SJSA1 (cell line): ENCODE results near the gene SDK2. TPM values are rescaled to one million over a fixed set of nuclear protein-coding genes. Genes with fewer than 3 reads are reported as not detected.

ENCODE experiments used
- DNase-seq, 2 experiments: peaks; one replicate each; pipeline ENCODE4 v3.0.0-alpha.2; 2015 to 2020; ENCODE audit warnings: low spot score in 2 of 2, low read depth in 1 of 2
- H3K27ac ChIP-seq: fragments of 250-450 bp; sonication (Bioruptor Pico); 2 replicates; pipeline ENCODE4 v1.5.1; 2020; ENCODE audit warnings: mild to moderate bottlenecking, moderate library complexity
- H3K27me3 ChIP-seq: fragments of 250-450 bp; sonication (Bioruptor Pico); replicated peaks from 2 replicates; pipeline ENCODE4 v1.5.1; 2020; ENCODE audit warnings: mild to moderate bottlenecking, moderate library complexity
- H3K36me3 ChIP-seq: fragments of 250-450 bp; sonication (Bioruptor Pico); 2 replicates; pipeline ENCODE4 v1.5.1; 2020; ENCODE audit warnings: mild to moderate bottlenecking
- H3K4me1 ChIP-seq: fragments of 250-450 bp; sonication (Bioruptor Pico); replicated peaks from 2 replicates; pipeline ENCODE4 v1.6.1; 2021; ENCODE audit warnings: mild to moderate bottlenecking
- H3K4me3 ChIP-seq: fragments of 250-450 bp; sonication (Bioruptor Pico); 2 replicates; pipeline ENCODE4 v1.5.1; 2020; ENCODE audit warnings: mild to moderate bottlenecking
- H3K9me3 ChIP-seq: fragments of 250-450 bp; sonication (Bioruptor Pico); replicated peaks from 2 replicates; pipeline ENCODE4 v1.5.1; 2020; ENCODE audit warnings: mild to moderate bottlenecking
- total RNA-seq: library from RNA; depleted of rRNA; stranded (reverse); fragments of >200 nt; shearing (Covaris generic); gene quantifications from 2 replicates; pipeline ENCODE4 v1.2.3, GENCODE V29; 2014

The SDK2 gene
- total RNA-seq, 1 experiment from 2014 or later, result 0.05 TPM

DNA sequence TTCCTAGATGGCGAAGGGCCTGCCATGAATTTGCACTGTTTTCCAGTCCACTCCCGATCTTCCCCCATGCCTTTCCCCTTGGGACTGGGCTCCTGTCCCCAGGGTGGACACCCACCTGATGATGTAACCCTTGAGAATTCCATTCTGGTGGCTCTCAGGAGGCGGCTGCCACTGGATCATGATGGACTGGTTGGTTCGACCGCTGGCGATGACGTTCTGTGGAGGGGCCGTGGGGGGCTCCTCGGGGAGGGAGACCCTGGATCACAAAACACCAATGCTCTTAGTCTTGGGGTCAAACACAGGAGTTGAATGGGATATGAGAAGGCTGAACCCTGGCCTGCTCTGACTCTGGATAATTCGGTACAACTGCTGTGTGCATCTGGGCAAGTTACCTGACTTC, 225.2 kb downstream of the SDK2 start:
- Histone ChIP-seq H3K4me3 (no peak overlapping the region), H3K27ac (no peak overlapping the region), H3K36me3 (no peaks in the 10 kb centered on the region), H3K4me1 (peaks cover 3% of the 10 kb centered on the region; the same call in 1 of the 2 replicates), H3K9me3 (no peaks in the 10 kb centered on the region), H3K27me3 (no peaks in the 10 kb centered on the region; the same call in 1 of the 2 replicates)
- no peak for DNase-seq

- Histone ChIP-seq H3K4me3 (no peak overlapping the region), H3K27ac (no peak overlapping the region), H3K36me3 (no peaks in the 10 kb centered on the region), H3K27me3 (no peaks in the 10 kb centered on the region; the same call in 1 of the 2 replicates), H3K9me3 (no peaks in the 10 kb centered on the region), H3K4me1 (peaks cover 3% of the 10 kb centered on the region; the same call in 1 of the 2 replicates)
- DNase-seq, result no peak
Observed at GRCh38 chr17:73415782-73416181, 228.5 kb downstream of the SDK2 start.

- Histone ChIP-seq H3K27me3 (no peaks in the 10 kb centered on the region; the same call in none of the 2 replicates), H3K36me3 (no peaks in the 10 kb centered on the region), H3K27ac (no peak overlapping the region), H3K4me3 (no peak overlapping the region), H3K4me1 (no peaks in the 10 kb centered on the region), H3K9me3 (no peaks in the 10 kb centered on the region)
- DNase-seq, result no peak
Observed at GRCh38 chr17:73414171-73414955, 229.9 kb downstream of the SDK2 start.

- no peaks in the 10 kb centered on the region for H3K36me3 ChIP-seq
- no peaks in the 10 kb centered on the region for H3K9me3 ChIP-seq
- no peak overlapping the region for H3K27ac ChIP-seq
- no peak overlapping the region for H3K4me3 ChIP-seq
- DNase-seq, result no peak
- peaks cover 7% of the 10 kb centered on the region; the same call in 1 of the 2 replicates for H3K27me3 ChIP-seq
- no peaks in the 10 kb centered on the region for H3K4me1 ChIP-seq
Observed at GRCh38 chr17:73412914-73413313, 231.3 kb downstream of the SDK2 start.

DNA sequence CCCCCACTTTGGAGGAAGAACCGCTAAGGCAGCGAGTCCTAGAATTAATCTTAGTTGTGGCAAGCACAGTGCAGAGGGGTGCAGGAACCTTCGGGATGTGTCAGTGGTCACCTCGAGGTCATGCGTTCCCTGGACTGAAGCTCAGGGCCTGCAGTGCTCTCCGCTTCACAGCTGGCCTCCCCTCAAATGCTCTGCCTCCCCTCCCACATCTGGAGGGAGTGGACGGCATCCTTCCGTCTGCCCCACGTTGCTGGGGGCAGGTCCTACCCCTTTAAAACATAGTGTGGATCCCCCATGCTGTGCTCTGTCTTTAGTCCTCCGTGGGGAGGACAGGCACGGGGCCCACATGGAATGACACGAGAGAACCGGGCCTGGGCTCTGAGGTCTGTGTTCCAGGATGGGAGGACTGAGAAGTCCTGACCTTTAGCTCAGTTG, 232.9 kb downstream of the SDK2 start:
- DNase-seq, result no peak
- H3K27me3 ChIP-seq, result peaks cover 7% of the 10 kb centered on the region
- H3K9me3 ChIP-seq, result no peaks in the 10 kb centered on the region
- H3K27ac ChIP-seq, result no peak overlapping the region
- H3K4me3 ChIP-seq, result no peak overlapping the region
- no peaks in the 10 kb centered on the region for H3K36me3 ChIP-seq
- no peaks in the 10 kb centered on the region for H3K4me1 ChIP-seq

DNA sequence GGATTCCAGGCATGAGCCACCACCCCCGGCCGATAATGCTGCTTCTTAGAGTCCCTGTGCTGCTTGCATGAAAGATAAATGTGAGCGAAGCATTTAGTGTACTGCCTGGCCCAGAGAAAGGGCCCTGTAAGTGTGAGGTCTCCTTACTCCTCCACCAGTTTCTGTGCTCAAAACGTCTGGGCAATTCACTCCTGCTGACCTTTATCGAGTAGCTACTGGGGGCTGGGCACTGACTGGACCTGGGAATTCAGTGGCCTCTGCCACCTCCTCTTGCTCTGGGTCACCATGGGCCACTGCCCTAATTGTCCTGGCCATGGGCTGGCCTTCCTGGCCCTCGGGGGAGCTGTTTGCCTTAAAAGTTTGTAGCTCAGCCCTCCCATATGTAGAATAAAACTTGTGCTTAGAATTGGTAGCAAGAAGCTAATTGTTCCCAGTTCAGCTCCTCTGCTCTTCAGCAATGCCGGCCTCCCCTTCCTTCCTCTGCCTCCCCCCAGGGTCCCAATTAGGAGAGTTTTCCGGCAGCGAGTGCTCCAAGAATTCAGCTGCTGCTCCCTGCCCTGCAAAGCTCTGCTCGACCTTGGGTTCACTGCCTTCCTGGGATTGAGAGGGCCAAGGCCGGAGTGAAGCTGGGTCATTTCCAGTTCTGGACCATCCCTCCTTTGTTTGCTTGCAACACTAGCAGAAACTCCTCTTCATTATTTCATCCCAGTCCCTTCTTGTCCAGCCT, 233.5 kb downstream of the SDK2 start:
- H3K27ac ChIP-seq, result no peak overlapping the region
- no peak overlapping the region for H3K4me3 ChIP-seq
- H3K4me1 ChIP-seq, result no peaks in the 10 kb centered on the region
- no peak for DNase-seq
- H3K27me3 ChIP-seq, result peaks cover 7% of the 10 kb centered on the region
- no peaks in the 10 kb centered on the region for H3K9me3 ChIP-seq
- H3K36me3 ChIP-seq, result no peaks in the 10 kb centered on the region

GRCh38 chr17:73404246-73404645, 240.0 kb downstream of the SDK2 start:
- Histone ChIP-seq H3K36me3 (no peaks in the 10 kb centered on the region), H3K4me3 (no peak overlapping the region), H3K9me3 (no peaks in the 10 kb centered on the region), H3K27ac (no peak overlapping the region), H3K27me3 (peaks cover 7% of the 10 kb centered on the region), H3K4me1 (no peaks in the 10 kb centered on the region)
- DNase-seq, result no peak

GRCh38 chr17:73402466-73402865, 241.8 kb downstream of the SDK2 start:
- Histone ChIP-seq H3K27me3 (peaks cover 17% of the 10 kb centered on the region), H3K36me3 (no peaks in the 10 kb centered on the region), H3K4me3 (no peak overlapping the region), H3K4me1 (peaks cover under 1% of the 10 kb centered on the region), H3K9me3 (no peaks in the 10 kb centered on the region), H3K27ac (no peak overlapping the region)
- no peak for DNase-seq

DNA sequence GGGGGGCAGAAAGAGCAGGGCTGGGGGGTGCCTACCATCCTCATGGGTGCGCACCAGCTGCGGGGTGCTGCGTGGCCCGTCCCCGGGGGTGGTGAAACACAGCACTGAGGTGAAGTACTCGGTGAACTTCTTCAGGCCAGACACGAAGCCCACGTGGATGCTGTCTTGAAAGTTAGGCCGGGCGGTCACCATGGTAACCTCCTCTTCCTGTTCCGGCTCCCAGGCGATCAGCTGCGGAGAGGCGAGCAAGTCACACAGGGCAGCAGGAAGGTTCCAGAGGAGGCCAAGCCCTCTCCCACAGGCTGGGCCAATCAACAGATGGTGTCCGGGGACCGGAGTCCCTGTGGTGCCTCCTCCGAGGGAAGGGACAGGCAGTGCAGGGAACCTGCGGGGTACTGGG, 242.3 kb downstream of the SDK2 start:
- no peaks in the 10 kb centered on the region for H3K9me3 ChIP-seq
- no peaks in the 10 kb centered on the region for H3K36me3 ChIP-seq
- H3K4me3 ChIP-seq, result no peak overlapping the region
- peaks cover 6% of the 10 kb centered on the region for H3K4me1 ChIP-seq
- DNase-seq, result no peak
- peaks cover 21% of the 10 kb centered on the region for H3K27me3 ChIP-seq
- H3K27ac ChIP-seq, result no peak overlapping the region

DNA sequence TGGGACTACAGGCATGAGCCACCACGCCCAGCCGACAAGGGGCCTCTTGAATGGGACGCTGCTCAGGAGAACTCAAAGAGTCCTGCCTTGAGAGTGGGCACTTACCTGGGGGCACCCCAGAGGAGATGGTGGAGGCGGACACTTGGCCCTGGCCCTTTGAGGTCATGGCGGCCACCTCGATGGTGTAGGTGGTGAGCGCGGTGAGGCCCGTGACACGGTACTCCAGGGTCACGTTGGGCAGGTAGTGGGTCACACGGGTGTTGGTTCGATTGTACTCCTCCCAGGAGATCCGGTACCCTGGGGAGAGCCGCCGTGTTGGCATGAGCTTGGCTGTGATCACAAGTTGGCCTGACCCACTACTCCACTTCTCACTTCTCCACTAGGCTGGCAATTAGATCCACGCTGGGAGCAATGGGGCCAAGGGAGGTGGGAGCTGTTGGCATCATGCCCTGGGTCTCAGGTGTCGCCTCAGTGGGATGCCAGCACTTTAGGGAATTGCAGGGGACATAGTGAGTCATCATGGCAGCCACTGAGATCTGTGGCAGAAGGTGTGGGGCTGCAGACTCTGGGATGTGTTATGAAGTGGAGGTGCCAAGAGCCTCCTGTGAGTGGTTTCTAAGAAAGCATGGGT, 243.2 kb downstream of the SDK2 start:
- Histone ChIP-seq H3K27me3 (peaks cover 21% of the 10 kb centered on the region), H3K4me3 (no peak overlapping the region), H3K27ac (no peak overlapping the region), H3K36me3 (no peaks in the 10 kb centered on the region), H3K4me1 (peaks cover 12% of the 10 kb centered on the region), H3K9me3 (no peaks in the 10 kb centered on the region)
- DNase-seq, result no peak

- DNase-seq, result no peak
- Histone ChIP-seq H3K27me3 (peaks cover 21% of the 10 kb centered on the region), H3K9me3 (no peaks in the 10 kb centered on the region), H3K4me1 (peaks cover 12% of the 10 kb centered on the region), H3K27ac (no peak overlapping the region), H3K36me3 (no peaks in the 10 kb centered on the region), H3K4me3 (no peak overlapping the region)
Observed at GRCh38 chr17:73399056-73399455, 245.2 kb downstream of the SDK2 start.

GRCh38 chr17:73397856-73398540, 246.2 kb downstream of the SDK2 start:
- Histone ChIP-seq H3K27me3 (peaks cover 21% of the 10 kb centered on the region), H3K4me3 (no peak overlapping the region), H3K9me3 (no peaks in the 10 kb centered on the region), H3K4me1 (peaks cover 12% of the 10 kb centered on the region), H3K36me3 (no peaks in the 10 kb centered on the region), H3K27ac (no peak overlapping the region)
- no peak for DNase-seq

DNA sequence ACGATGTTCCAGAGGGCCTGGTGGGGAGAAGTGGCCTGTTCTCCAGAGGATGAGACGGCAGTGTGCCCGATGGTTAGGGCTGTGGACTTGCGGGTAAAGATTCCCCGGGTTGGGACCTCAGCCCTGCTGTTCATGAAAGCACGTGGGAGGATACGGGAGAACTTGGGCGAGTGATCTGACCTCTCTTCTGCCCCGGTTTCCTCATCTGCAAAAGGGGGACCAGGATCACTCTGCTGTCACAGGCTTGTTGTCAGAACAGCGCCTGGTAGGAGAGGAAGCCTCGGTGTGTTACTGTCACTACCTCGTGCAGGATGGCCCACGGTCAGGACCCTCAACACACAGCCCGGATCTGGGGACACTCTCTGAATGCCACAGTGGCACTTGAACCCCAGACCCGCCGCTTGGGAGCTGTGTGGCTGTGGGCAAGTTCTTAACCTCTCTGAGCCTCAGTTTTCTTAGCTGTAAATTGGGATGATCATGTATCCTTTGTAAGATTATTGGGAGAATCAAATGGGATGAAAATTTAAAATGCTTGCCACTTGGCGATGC, 246.9 kb downstream of the SDK2 start:
- Histone ChIP-seq H3K4me3 (no peak overlapping the region), H3K36me3 (no peaks in the 10 kb centered on the region), H3K9me3 (no peaks in the 10 kb centered on the region), H3K4me1 (peaks cover 12% of the 10 kb centered on the region), H3K27ac (no peak overlapping the region), H3K27me3 (peaks cover 21% of the 10 kb centered on the region)
- no peak for DNase-seq
